HG03280 (cell line): Measurements from ENCODE around the gene SHMT2.
A peak's percentile ranks its signal among the peaks of the same experiment; 100 is the strongest.

Experiments used
- ATAC-seq: cut with Tn5 transposase; IDR thresholded peaks from one replicate; pipeline ENCODE4 v1.9.1; 2021; ENCODE audit warnings: mild to moderate bottlenecking, moderate library complexity; ENCODE audit not compliant: unreplicated experiment

Gene SHMT2

DNA sequence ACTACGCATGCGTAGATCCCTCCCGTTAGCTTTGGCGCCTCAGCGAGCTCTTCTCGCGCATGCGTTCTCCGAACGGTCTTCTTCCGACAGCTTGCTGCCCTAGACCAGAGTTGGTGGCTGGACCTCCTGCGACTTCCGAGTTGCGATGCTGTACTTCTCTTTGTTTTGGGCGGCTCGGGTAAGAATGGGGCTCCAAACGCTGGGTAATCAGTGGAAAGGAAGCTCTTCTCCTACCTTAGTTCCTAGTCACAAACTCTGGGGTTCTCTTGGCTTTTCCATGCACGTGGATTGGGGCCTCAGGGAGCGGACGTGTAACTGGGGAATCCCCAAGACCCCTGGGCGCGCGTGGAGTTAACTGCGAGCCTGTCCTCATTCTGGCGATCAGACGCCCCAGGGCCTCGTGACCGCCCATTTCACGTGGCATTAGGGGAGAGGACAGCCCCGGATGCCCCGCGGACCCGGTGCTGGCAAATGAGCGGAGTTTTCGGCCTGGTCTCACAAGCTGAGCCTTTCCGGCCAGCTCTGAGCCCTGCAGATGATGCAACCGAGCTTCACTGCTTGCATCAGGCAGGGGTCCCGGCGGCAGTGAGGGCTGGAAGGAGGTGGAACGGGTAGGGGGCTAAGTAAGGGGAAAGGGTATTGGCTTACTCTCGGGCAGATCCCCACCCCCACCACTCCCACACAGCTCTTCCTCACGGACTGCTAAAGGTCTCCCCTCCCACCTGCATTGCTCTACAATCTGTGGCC, at the start of gene SHMT2:
Gene SHMT2, plus strand, starts transcription at position 78 of the 747 bp plus-strand sequence. Its CDS starts 68 bp downstream, at position 146.
- peak; percentile 70 for ATAC-seq

GRCh38 chr12:57180321-57180989, 49.1 kb upstream of the SHMT2 start:
- no peak for ATAC-seq

DNA sequence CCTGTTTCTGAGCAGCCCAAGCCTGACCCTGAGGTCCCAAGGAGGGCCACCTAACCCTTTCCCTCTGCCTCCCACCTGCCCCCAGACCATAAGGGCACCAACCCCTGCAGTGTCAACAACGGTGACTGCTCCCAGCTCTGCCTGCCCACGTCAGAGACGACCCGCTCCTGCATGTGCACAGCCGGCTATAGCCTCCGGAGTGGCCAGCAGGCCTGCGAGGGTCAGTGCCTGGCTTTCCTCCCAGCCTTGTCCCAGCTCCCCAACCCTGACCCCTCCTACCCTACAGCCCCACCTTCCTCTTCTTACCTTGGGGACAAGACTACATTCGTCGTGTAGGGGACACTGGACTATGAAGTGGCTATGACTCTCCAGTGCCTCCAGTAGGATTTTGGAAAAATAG, 48.4 kb upstream of the SHMT2 start:
- no peak for ATAC-seq

DNA sequence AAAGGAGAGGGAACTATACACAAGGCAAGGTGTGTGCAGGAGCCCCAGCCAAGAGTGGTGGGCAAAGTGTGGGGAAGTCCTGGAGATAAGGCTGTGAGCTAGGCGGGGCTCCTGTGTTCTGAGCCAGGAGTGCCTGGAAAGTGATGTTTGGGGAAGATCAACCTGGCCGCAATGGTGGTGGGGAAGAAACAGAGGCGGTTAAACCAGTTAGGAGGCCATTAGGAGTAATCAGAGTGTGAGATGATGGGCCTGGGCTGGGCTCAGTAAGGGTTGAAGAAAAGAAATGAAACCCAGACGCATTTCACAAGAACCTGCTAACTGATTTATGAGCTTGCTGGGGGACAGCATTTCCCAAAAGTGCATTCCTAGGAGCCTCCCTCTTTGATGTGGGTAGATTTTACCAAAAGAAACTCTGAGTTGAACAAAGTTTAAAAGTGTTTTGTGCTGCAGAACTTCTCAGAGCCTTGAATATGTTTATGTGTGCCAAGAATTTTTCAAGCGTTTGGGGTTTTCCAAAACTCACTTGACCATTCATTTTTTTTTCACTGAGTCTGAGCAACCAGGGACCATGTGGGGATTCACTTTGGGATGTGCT, 47.9 kb upstream of the SHMT2 start:
- no peak for ATAC-seq

GRCh38 chr12:57182918-57183575, 46.5 kb upstream of the SHMT2 start:
- ATAC-seq, result peak; percentile 78

DNA sequence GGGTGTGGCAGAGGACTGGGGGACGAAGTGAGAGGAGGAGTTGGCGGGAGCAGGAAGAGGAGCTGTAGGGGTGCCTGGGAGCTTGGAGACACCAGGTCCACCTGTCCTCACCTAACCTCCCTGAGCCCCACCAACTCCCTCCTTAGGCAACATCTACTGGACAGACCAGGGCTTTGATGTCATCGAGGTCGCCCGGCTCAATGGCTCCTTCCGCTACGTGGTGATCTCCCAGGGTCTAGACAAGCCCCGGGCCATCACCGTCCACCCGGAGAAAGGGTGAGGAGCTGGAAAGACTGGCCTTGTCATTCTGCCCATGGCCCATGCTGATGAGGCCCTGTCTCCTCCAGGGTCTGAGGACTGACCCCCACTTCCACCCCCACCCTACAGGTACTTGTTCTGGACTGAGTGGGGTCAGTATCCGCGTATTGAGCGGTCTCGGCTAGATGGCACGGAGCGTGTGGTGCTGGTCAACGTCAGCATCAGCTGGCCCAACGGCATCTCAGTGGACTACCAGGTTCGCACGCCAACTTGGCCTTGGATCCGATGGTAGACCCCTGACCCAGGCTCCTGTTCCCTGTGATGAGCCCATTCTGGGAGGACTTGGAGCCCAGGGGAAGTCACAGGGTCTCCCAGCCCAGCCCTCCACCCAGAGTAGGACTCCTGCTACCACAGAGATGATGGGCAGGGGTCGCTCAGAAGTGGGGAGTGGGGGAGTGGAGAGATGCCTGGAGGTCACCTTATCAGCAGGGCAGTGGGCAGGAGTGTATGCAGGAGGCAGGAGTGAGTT, 45.4 kb upstream of the SHMT2 start:
- no peak for ATAC-seq

- no peak for ATAC-seq
Observed at GRCh38 chr12:57185403-57185802, 44.1 kb upstream of the SHMT2 start.

GRCh38 chr12:57185906-57186508, 43.5 kb upstream of the SHMT2 start:
- no peak for ATAC-seq

DNA sequence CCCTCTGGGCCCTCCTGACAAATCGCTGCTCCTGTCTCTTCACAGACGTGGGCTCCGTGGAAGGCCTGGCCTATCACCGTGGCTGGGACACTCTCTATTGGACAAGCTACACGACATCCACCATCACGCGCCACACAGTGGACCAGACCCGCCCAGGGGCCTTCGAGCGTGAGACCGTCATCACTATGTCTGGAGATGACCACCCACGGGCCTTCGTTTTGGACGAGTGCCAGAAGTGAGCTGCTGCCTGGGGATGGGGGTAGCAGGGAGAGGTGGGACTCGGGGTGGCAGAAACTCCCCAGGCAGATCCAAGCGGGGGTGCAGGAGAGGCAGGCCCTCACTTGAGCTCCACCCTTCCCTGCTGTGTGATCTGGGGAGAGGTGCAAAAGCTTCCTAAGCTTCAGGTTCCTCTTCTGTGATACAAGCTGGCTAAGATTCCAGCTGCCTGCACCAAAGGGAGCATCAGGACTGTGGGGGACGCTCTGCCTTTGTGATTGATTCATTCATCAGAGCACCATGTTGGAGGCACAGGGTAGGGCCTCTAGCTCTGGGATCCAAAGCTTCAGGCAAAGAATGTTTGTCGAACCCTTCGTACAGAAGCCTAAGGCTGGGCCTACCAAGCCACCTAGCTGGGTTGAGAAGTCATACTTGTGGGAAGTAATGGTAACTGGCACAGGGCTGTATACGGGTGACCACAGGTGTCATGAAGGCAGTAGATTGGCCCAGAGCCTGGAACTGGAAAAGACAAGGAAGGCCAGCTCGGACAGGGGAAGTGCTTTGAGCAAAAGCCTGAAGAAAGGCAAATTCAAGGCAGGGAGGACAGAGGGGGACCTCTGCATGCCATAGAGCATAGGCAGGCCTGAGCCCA, 42.1 kb upstream of the SHMT2 start:
- ATAC-seq, result no peak

GRCh38 chr12:57188090-57188425, 41.5 kb upstream of the SHMT2 start:
- ATAC-seq, result no peak

DNA sequence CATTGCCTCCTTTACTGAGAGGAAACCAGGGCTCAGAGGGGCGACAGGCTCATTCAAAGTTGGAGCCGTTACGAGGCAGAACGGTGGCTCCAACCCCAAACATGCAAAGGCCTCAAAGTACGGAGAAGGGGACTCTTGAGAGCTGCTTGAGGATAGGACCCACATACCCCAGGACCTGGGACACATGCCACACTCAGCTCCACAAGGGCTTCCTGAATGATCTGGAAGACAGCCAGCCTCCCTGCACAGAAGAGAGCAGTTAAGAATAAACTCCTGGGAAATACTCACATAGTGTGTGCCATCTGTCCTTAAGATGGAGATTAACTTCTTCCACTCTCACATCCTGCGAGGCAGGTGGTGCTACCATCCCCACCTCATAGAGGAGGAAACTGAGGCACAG, 39.5 kb upstream of the SHMT2 start:
- no peak for ATAC-seq

GRCh38 chr12:57190821-57191220, 38.7 kb upstream of the SHMT2 start:
- ATAC-seq, result no peak

DNA sequence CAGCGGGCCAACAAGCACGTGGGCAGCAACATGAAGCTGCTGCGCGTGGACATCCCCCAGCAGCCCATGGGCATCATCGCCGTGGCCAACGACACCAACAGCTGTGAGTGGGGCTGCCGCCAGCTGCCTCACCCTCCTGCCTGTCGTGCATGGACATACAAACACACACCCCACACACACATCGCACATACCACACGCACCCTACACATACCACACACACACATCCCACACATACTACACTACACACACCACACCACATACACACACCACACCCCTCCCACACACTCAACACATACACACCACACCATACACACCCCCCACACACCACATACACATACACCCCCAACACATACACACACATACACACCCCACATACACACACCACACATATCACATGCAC, 38.1 kb upstream of the SHMT2 start:
- no peak for ATAC-seq

DNA sequence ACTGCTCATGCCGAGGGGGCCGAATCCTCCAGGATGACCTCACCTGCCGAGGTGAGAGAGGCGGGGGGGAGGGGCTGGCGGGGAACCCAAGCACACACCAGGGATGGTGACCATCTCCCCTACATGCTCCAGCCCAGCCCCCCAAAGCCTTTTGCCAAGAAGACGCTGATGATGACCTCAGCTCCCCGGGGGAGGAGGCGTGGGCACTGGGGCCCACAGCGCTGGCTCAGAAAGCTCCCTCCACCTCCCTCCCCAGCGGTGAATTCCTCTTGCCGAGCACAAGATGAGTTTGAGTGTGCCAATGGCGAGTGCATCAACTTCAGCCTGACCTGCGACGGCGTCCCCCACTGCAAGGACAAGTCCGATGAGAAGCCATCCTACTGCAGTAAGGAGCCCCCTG, 36.6 kb upstream of the SHMT2 start:
- ATAC-seq, result no peak

- no peak for ATAC-seq
Observed at GRCh38 chr12:57193706-57194245, 35.7 kb upstream of the SHMT2 start.

- no peak for ATAC-seq
Observed at GRCh38 chr12:57194253-57194652, 35.3 kb upstream of the SHMT2 start.

DNA sequence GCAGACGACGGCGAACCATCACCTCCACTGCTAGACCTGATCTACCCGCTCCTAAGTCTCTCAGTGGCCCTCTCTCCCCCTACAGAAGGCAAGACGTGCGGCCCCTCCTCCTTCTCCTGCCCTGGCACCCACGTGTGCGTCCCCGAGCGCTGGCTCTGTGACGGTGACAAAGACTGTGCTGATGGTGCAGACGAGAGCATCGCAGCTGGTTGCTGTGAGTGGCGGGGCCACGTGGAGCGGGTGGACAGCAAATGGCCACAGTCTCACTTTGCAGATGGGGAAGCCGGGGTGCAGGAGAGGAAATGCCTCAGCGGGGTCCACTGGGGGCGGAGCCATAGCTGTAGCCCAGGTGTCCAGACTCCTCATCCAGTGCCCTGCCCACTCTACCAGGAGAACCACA, 34.3 kb upstream of the SHMT2 start:
- no peak for ATAC-seq

DNA sequence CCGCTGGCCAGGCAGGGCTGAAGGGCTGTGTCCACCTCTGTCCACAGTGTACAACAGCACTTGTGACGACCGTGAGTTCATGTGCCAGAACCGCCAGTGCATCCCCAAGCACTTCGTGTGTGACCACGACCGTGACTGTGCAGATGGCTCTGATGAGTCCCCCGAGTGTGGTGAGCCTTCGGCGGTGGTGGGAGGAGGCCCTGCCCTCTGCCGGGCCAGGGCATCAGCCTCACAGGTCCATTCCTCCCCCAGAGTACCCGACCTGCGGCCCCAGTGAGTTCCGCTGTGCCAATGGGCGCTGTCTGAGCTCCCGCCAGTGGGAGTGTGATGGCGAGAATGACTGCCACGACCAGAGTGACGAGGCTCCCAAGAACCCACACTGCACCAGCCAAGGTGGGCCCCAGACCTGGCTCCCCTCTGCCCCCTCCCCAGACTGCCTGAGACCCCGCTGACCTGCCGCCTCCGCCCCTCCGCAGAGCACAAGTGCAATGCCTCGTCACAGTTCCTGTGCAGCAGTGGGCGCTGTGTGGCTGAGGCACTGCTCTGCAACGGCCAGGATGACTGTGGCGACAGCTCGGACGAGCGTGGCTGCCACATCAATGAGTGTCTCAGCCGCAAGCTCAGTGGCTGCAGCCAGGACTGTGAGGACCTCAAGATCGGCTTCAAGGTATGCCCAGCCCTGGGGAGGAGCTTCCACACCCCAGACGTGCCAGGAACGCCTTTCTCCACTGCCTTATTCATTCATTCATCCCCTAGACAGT, 33.7 kb upstream of the SHMT2 start:
- no peak for ATAC-seq

GRCh38 chr12:57196439-57196838, 33.1 kb upstream of the SHMT2 start:
- ATAC-seq, result no peak
